ENCODE measurements around the gene IL12B.
"Not testable (repeated sequence)": the region's sequence is repeated elsewhere in the genome, so short reads cannot be mapped to it uniquely, and the experiment has no call there.

Gene IL12B

DNA sequence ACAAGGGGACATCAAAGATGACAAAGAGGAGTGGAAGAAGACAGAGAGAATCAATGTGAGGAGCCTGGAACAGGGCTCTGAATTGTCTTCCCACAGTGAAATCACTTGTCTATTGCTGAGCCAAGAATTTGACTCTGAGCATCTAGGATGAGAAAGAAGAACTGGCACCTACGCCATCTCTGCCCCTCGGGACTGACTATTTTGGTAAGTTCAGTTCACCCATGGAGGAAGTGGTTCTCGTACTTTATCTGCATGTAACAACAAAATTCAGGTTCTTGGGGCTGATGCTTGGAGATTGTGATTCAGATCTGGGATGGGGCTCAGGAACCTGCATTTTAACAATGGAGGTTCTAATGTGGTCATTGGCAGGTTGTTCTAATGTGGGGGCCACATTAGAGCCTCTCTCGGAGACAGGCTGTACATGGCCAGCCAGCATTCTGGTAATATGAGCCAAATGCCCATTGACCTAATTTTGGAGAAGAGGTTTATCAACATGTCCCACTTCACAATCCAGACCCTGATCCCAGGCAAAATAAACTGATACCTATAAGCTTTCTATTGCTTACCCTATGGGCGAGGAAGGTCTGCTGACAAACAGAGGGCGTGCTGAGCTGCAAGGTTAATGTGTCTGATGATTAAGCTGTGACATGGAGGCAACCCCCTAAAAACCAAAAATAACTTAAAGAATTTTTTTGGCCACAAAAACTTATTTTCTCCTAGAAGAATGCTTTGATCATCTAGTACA lies 2.7 kb upstream of the IL12B start:
- no peak for DNase-seq (ENCODE audit: low spot score)

DNA sequence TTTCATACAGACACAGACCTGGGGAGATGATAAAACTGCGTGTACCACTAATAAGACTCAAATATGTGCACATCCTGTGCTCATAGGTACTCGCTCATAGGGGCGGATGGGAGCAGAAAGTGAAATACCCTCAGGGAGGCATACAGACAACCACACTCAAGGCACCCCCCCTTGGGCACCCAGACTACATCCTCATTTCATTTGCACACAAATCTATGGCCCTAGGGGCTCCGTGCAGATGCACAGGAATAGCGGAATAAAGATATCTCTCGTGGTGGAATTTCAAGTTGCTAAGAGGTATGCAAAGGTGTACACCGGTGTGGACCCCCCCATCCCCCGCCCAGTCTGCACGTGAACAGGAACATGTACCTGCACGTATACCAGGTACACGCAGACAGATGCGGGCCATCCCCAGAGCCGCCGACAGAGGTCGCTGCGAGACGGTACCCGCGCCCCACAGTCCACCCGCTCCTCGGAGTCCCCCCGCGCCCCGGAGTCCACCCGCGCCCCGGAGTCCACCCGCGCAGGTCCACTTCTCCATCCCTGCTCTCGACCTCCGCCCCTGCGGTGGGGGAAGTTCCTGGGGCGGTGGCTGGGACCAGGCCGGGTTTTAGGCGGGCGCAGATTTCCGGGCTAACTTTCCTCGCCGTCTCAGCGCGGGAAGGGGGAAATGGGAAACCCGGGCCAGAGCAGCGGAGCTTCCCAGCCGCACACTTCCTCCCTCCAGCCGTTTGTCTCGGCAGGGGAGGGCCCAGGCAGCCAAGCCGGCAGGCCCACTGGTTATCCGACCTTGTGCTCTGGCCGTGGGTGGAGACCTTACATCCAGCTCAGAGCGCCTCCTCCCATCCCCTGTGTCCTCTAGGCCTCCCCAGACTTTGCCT lies 1.0 kb upstream of the IL12B start:
- DNase-seq (ENCODE audit: low spot score), result no peak

GRCh38 chr5:159324986-159325385 lies 5.3 kb downstream of the IL12B start:
- no peak for DNase-seq (ENCODE audit: low spot score)

- no peak for DNase-seq (ENCODE audit: low spot score)
These were observed 6.1 kb downstream of the IL12B start for GRCh38 chr5:159324102-159324755.

DNA sequence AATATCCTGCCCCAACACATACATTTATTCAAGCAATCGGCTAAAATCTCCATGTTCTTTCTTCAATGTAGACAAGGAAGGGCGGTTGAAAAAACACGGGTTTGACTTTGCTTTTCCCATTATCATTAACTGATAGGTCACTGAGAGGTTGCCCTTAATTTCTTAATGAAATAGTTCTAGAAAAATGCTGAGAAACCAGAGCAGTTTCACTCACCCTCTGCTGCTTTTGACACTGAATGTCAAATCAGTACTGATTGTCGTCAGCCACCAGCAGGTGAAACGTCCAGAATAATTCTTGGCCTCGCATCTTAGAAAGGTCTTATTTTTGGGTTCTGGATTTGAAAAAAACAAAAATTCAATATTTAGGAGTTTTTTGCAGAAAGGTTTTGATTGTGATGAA lies 8.1 kb downstream of the IL12B start:
- no peak for DNase-seq (ENCODE audit: low spot score)

DNA sequence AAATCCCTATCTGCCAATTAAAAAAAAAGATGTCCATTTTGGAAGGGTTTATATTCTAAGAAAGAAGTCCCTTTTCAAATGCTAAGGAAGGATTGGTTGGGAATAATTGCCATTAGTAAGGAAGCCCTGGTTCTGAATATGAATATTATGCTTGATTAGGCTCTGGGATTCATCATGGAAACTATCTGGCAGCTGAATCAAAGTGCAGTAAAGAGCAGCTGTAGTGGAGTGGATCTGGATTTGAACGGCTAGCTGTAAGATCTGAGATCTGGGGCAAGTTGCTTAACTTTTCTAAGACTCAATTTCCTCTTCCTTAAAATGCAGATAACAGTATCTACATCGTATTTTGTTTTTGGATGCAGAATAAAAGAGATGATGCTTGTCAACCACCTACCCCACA lies 10.5 kb downstream of the IL12B start:
- no peak for DNase-seq (ENCODE audit: low spot score)

DNA sequence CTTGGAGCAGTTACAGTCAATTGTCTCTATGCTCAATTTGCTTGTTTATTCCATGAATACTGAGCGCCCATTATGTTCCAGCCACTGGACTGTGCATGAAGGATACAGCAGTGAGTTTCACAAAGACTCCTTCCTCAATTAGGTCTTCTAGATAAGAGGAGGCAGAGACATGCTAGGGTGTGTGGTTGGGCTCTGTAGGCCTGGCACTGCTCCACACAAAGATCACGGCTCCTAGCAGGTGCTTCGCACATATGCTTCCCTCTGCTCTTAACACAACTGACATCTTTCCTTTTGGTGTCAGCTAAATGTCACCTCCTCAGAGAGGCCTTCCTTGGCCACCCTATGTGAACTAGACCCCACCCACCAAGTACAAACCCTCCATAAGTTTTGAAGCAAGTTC lies 10.9 kb downstream of the IL12B start:
- no peak for DNase-seq (ENCODE audit: low spot score)

DNA sequence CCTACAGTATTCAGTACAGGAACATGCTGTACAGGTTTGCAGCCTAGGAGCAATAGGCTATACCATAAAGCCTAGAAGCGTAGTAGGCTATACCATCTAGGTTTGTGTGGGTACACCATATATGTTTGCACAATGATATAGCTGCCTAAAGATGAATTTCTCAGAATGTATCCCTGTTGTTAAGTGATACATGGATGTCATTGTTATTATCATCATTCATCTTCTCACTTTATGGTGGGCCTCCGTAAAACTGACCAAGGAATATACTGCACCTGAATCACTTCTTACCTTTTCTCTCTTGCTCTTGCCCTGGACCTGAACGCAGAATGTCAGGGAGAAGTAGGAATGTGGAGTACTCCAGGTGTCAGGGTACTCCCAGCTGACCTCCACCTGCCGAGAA lies 11.8 kb downstream of the IL12B start:
- no peak for DNase-seq (ENCODE audit: low spot score)

DNA sequence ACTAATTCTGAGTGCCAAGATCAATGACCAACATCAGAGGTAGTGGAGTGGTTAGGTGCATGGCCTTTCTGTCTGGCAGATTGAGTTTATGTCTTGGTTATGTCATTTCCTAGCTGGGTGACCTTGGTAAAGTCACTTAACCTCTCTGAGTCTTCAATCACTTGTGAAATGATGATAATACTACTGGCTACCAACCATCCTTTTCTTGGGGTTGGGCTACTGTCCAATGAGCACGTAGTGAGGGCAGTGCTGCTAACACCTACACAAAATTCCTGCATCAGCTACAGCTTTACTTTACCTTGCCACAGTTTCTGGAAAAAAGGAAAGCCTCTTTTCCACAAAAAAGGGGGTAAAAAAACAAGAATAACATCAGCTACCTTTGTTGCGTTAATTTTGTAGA lies 12.4 kb downstream of the IL12B start:
- no peak for DNase-seq (ENCODE audit: low spot score)

DNA sequence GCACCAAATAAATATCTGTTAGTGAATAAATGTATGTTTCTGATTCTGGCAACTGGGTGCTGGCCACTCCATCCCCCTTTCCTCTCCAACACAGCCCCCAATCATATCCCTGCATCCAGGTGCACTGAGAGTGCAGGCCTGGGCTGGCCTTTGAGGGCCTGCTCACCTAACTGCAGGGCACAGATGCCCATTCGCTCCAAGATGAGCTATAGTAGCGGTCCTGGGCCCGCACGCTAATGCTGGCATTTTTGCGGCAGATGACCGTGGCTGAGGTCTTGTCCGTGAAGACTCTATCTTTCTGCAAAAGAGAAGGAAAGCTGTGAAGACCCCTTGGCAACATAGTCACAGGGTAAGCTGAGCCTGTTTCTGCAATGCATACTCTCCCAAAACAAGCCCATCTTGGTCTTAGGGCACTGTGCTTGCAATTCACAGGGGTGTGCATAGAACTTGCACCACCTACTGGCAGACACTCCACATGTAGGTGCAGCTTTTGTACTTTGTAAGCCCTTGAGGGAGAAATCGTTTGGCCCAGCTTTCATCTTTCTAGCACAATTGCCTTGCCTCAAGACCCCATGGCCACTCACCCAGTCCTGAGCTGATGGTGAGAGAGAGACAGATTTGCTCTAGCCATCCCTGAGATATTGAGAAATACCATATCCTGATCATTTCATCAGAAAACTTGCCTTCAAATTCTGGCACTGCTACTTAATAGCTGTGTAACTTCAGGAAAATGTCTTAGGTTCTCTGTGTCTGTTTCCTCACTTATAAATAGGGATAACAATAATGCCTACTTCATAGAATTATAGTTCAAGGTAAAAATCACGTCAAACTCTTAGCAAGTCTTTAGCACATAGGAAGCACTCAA lies 13.5 kb downstream of the IL12B start:
- DNase-seq (ENCODE audit: low spot score), result peak; percentile 17

DNA sequence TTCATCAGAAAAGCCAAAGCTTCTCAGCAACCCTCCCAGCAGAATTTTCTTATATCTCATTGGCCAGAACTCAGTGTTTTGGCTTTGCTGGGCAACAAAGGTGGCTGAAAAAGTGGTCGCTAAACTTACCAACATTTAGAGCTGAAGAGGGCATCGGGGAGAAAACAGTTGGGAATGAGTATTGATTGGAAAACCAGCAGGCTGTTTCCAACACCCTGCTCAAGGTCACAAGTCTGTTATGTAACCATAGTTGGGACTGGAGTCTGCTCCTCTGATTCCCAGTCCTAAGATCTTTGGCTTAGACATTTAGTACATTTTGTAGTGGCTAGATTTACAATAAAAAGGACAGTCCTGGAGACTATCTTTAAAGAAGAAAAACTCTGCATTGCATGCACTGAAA lies 17.1 kb downstream of the IL12B start:
- no peak for DNase-seq (ENCODE audit: low spot score)

DNA sequence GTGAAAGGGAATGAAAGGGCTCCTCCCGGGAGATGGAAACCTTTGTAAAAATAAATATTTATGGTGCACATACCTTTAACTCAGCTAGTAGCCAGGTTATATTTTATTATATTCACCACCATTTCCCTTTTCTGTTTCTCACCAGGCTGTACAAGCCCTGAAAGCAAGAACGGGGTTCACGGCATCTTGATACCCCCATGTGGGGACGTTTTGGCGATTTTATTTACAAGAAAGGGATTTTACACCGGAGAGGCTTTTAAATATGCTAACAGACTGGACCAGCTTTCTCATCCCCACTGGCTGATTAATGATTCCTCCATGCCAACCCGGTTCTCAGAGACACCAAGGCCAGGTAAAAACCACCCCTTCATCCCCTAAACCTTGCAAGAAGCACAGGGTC lies 19.2 kb downstream of the IL12B start:
- DNase-seq (ENCODE audit: low spot score), result no peak

DNA sequence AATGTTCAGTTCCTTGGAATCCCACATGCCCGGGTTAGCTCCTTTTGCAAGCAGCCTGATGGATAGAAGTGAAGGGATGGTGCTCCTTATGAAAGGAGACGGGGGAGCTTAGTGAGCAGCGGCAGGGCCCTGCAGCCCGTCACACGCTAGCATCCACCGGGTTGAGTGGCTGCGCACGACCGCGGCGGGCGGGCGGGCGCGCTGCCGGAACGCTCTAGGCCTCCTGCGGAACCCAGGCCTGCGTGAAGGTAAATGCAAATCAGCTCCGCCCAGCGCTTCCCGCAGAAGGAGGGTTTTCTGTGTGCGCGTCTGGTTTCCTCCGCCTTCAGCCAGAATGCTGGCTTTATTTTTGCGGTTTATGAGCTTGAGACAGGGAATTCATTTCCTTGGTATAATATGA lies 19.8 kb downstream of the IL12B start:
- no peak for DNase-seq (ENCODE audit: low spot score)

DNA sequence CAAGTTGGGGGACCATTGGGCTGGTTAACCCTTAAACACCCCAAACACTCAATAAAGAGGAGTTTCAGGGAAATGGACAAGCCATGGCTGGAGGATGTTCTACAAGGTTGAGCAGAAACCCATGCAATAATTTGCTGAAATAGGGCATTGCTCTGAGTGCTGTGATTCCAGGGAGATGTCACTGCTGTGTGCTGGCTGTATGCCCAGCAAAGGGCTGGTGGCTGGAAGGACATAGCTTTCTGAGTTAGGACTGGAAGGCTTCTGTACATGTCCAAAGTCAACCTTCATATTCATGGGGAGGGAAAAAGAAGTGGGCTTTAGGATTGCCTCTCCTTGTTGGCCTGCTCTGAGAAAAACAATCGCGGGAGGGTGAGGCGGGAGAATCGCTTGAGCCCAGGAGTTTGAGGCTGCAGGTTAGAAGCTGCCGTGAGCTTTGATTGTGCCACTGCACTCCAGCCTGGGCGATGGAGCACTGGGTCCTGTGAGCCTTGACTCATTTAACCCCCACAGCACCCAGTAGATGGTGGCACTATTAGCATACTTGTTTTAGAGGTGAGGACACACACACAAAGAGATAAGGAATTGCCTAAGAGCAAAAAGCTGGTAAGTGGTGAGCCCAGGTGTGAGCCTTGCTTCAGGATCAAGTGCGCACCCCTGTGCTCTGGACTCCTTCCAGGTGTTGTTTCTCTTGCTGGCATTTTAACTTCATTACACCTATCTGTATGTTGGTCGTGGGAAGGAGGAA lies 20.4 kb downstream of the IL12B start:
- no peak for DNase-seq (ENCODE audit: low spot score)

GRCh38 chr5:159304961-159305595 lies 25.2 kb downstream of the IL12B start:
- DNase-seq (ENCODE audit: low spot score), result no peak

DNA sequence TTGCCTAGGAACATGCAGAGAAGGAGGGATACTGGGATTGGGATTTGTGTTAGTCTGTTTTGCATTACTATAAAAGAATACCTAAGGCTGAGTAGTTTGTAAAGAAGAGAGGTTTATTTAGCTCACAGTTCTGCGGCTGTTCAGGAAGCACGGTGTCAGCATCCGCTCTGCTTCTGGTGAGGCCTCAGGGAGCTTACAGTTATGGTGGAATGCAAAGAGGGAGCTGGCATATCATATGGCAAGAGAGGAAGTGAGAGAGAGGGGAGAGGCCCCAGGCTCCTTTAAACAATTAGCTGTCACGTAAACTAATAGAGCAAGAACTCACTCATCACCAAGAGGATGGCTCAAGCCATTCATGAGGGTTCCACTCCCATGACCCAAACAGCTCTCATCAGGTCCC lies 27.0 kb downstream of the IL12B start:
- no peak for DNase-seq (ENCODE audit: low spot score)

- not testable (repeated sequence) for DNase-seq (ENCODE audit: low spot score)
These were observed 28.1 kb downstream of the IL12B start for GRCh38 chr5:159301929-159302860.

GRCh38 chr5:159301466-159301865 lies 28.8 kb downstream of the IL12B start:
- DNase-seq (ENCODE audit: low spot score), result no peak

DNA sequence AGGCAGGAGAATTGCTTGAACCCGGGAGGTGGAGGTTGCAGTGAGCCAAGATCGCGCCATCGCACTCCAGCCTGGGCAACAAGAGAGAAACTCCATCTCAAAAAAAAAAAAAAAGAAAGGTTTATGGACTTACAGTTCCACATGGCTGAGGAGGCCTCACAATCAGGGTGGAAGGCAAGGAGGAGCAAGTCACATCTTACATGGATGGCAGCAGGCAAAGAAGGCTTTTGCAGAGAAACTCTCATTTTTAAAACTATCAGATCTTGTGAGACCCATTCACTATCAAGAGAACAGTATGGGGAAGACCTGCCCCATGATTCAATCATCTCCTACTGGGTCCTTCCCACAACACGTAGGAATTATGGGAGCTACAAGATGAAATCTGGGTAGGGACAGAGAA lies 33.0 kb downstream of the IL12B start:
- not testable (repeated sequence) for DNase-seq (ENCODE audit: low spot score)

DNA sequence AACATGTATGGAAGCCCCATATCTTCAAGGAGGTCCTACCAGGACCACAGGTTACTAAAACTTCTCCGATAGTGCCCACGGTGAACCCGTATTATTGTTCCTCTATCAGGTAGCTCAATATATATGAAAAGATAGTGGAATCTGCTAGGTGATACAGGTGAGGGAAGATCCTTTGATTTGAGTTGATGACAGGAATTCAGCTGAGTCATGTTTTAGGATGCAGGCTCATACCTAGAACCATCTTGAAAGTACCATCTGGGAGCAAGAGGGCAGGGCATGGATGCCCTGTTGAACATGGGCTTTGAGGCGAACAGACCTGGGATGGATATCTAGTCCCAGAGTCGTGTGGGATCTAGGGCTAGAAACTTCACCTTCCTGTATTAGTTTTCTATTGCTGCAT lies 35.4 kb downstream of the IL12B start:
- DNase-seq (ENCODE audit: low spot score), result no peak

Data from COLO829 (cell line).